ENCODE data around the gene FBXL17. TPM values are rescaled to one million over a fixed set of nuclear protein-coding genes. Genes with fewer than 3 reads are reported as not detected.

FBXL17 gene
- polyA plus RNA-seq, 2 of the 4 experiments (the other 2 are of a cell fraction) = 8.7 to 9.1 TPM

DNA sequence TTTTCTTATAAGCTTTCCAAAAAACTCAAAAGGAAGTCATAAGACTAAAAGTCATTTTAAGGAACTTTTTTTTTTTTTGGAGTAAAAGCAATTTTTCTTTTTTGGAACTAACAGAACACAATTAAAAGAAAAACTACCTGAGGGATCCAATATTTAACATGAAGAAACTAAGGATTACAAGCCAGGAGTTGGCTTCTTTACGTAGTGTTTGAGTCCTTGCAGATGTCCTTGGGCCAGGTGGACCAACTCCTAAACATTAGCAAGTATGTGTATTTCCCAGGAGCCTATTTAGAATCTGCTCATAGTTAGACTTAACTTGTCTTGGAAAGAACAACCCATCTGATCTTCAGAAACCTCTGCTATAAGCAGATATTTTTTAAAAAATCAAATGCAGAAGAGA, 557.1 kb downstream of the FBXL17 start:
- CTCF ChIA-PET = interaction anchor here (0.6 kb wide), 1 partner anchor 445 kb away, joined by 6 read pairs; no protein-coding TSS in a partner anchor
- no peak overlapping the region for H3K4me3 ChIP-seq
- H3K9me3 ChIP-seq = no peaks in the 10 kb centered on the region
- H3K27ac ChIP-seq = no peak overlapping the region
- FAIRE-seq (no peak), ATAC-seq (no peak), DNase-seq (ENCODE audit: low read depth in 1 of 2, low spot score in 1 of 2) (no peak)
- H3K4me1 ChIP-seq = no peaks in the 10 kb centered on the region
- POLR2A ChIA-PET = no interaction called here
- TF ChIP-seq KDM1A (IDR thresholded peaks at IDR 0.05; ENCODE audit: low read depth) (no peak), TP53 (CRISPR knock-in tag; IDR thresholded peaks at IDR 0.05) (no peak), TFCP2L1 (CRISPR knock-in tag; IDR thresholded peaks at IDR 0.05) (no peak), FOSL2 (IDR thresholded peaks at IDR 0.05) (no peak), FOSL2 (CRISPR knock-in tag; IDR thresholded peaks at IDR 0.05) (no peak), HOXB13 (CRISPR knock-in tag; IDR thresholded peaks at IDR 0.05; ENCODE audit: low read depth) (no peak), FOSB (CRISPR knock-in tag; IDR thresholded peaks at IDR 0.05) (no peak), CHD2 (IDR thresholded peaks at IDR 0.05; ENCODE audit: low read length, partially characterized antibody) (no peak), CBX8 (IDR thresholded peaks at IDR 0.05) (no peak), HEYL (CRISPR knock-in tag; IDR thresholded peaks at IDR 0.05) (no peak), NFE2L2 (conservative IDR thresholded peaks at IDR 0.05; ENCODE audit: low read length) (no peak)
- TF ChIP-seq, protein P1, sequence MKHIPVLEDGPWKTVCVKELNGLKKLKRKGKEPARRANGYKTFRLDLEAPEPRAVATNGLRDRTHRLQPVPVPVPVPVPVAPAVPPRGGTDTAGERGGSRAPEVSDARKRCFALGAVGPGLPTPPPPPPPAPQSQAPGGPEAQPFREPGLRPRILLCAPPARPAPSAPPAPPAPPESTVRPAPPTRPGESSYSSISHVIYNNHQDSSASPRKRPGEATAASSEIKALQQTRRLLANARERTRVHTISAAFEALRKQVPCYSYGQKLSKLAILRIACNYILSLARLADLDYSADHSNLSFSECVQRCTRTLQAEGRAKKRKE (CRISPR knock-in tag; IDR thresholded peaks at IDR 0.05; ENCODE audit: low read depth) = no peak
- no peak overlapping the region for H3K4me2 ChIP-seq
- WGBS (ENCODE audit: missing lambda C conversion rate) = 66% methylated on average over 1 of the region's 1 CpG

DNA sequence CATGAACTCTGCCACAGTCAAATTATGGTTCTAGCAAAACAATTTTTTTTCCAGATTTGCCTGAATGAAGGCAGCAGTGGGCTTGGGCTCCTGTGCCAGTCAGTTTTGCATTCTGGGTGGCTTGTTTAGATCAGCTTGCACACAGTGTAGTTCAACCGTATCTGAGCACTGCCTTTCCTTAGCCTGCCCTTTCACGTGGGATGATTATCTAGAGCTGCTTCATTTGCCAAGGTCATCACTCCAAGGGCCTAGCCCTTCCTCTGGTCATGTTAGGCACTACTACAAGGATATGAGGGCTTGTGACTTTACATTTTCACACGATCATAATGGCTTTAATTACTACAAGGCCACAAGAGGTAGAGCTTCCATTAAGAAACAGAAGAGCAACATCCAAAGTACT, 560.6 kb downstream of the FBXL17 start:
- FAIRE-seq (no peak), ATAC-seq (no peak), DNase-seq (ENCODE audit: low read depth in 1 of 2, low spot score in 1 of 2) (no peak)
- no peak overlapping the region for H3K4me3 ChIP-seq
- TF ChIP-seq HEYL (CRISPR knock-in tag; IDR thresholded peaks at IDR 0.05) = no peak
- TF ChIP-seq NPAS2 (CRISPR knock-in tag; IDR thresholded peaks at IDR 0.05; ENCODE audit: borderline replicate concordance) = no peak
- TF ChIP-seq ZFP36 (IDR thresholded peaks at IDR 0.05; ENCODE audit: borderline replicate concordance, partially characterized antibody) = no peak
- no peak for TF ChIP-seq TFCP2L1 (CRISPR knock-in tag; IDR thresholded peaks at IDR 0.05)
- TF ChIP-seq TP53 (CRISPR knock-in tag; IDR thresholded peaks at IDR 0.05) = no peak
- TF ChIP-seq, protein P2, sequence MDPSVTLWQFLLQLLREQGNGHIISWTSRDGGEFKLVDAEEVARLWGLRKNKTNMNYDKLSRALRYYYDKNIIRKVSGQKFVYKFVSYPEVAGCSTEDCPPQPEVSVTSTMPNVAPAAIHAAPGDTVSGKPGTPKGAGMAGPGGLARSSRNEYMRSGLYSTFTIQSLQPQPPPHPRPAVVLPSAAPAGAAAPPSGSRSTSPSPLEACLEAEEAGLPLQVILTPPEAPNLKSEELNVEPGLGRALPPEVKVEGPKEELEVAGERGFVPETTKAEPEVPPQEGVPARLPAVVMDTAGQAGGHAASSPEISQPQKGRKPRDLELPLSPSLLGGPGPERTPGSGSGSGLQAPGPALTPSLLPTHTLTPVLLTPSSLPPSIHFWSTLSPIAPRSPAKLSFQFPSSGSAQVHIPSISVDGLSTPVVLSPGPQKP (IDR thresholded peaks at IDR 0.05; ENCODE audit: low read depth, low read length) = no peak
- TF ChIP-seq, protein P3, sequence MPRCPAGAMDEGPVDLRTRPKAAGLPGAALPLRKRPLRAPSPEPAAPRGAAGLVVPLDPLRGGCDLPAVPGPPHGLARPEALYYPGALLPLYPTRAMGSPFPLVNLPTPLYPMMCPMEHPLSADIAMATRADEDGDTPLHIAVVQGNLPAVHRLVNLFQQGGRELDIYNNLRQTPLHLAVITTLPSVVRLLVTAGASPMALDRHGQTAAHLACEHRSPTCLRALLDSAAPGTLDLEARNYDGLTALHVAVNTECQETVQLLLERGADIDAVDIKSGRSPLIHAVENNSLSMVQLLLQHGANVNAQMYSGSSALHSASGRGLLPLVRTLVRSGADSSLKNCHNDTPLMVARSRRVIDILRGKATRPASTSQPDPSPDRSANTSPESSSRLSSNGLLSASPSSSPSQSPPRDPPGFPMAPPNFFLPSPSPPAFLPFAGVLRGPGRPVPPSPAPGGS (IDR thresholded peaks at IDR 0.05) = no peak
- TF ChIP-seq, protein P4, sequence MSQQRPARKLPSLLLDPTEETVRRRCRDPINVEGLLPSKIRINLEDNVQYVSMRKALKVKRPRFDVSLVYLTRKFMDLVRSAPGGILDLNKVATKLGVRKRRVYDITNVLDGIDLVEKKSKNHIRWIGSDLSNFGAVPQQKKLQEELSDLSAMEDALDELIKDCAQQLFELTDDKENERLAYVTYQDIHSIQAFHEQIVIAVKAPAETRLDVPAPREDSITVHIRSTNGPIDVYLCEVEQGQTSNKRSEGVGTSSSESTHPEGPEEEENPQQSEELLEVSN (IDR thresholded peaks at IDR 0.05; ENCODE audit: borderline replicate concordance, low read depth) = no peak
- no peak for TF ChIP-seq EHMT2 (IDR thresholded peaks at IDR 0.05; ENCODE audit: low read depth)
- TF ChIP-seq PHF8 (IDR thresholded peaks at IDR 0.05; ENCODE audit: borderline replicate concordance, low read depth) = no peak
- no peak for TF ChIP-seq KDM5A (IDR thresholded peaks at IDR 0.05)
- no peak for TF ChIP-seq RCOR1 (IDR thresholded peaks at IDR 0.05; ENCODE audit: low read depth, low read length)
- no peak for TF ChIP-seq SMC3 (IDR thresholded peaks at IDR 0.05)
- TF ChIP-seq NR3C1 (IDR thresholded peaks at IDR 0.05) = no peak
- no peak for TF ChIP-seq NFE2L2 (conservative IDR thresholded peaks at IDR 0.05; ENCODE audit: low read length)
- TF ChIP-seq, protein P1 (CRISPR knock-in tag; IDR thresholded peaks at IDR 0.05; ENCODE audit: low read depth) = no peak
- TF ChIP-seq ZC3H11A (IDR thresholded peaks at IDR 0.05) = no peak
- no peak for TF ChIP-seq JUNB (IDR thresholded peaks at IDR 0.05)
- no peak for TF ChIP-seq HOXB13 (CRISPR knock-in tag; IDR thresholded peaks at IDR 0.05; ENCODE audit: low read depth)
- TF ChIP-seq RFX5 (IDR thresholded peaks at IDR 0.05) = no peak
- H3K27ac ChIP-seq = no peak overlapping the region
- no peak overlapping the region for H3K4me2 ChIP-seq
- H3K4me1 ChIP-seq = no peaks in the 10 kb centered on the region
- ChIA-PET CTCF (no interaction called here), POLR2A (no interaction called here)
- H3K9me3 ChIP-seq = no peaks in the 10 kb centered on the region
- 77% methylated on average over 3 of the region's 3 CpGs for WGBS (ENCODE audit: missing lambda C conversion rate)

Data from A549 (cell line).